Hepatic stellate cell (primary cell): ENCODE measurements around the gene ABCA7.

ENCODE experiments used
- DNase-seq: peaks from one replicate; pipeline ENCODE4 v3.0.0; 2011; ENCODE audit warnings: low spot score

ABCA7 gene

DNA sequence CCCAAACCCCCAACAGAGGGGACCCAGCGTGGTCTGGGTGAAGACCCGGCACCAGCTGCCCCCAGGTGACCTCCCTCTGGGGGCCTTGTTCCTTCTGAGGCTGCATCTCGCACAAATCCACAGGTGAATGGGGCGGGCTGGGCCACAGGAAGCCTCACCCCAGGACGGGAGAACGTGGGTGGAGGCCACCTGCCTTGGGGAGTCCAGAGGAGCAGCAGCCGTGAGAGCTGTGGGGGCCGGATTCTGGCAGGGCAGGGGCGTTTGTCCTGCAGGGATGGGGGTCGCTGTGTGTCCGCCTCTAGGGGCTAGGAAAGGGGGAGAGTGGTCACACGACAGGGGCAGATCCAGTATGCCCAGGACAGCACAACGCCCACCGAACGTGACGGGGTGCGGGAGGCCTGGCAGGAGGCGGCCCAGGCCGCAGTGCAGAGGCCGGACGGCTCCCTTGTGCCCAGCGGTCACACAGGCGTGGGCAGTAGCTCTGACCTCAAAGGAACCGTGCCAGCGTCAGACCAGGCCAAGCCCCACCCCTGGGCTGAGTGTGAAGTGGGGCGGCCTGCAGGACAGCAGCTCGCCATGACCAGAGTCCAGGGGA is 48.6 kb downstream of the ABCA7 start:
- DNase-seq, result no peak

DNA sequence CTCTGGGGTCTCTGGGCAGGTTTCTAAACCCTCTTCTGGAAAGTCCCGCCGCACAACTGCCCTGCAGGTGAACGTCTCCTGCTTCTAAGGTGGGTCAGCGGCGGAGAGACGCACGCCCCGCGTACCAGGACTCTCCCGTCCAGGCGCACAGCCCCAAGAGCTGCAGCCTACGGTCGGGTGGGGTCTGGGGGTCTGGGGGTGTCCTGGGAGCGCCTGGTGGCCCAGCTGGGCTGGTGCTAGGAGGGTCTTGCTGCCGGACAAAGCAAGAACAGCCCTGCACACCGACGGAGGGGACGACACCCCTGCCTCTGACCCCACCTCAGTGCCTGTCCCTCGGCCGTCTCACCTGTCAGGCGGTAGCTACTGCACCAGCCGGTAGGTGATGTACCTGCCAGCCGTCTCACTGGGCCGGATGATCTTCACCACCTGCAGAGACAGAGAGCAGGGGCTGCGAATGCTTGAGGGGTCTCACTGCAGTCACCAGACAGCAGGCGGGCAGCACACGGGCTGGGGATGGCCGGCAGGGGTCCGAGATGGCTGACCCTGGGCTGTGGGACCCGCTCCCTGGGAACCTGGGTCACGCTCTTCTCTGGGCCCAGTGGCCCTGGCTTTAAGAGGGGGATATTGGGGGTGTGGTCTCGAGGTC is 49.3 kb downstream of the ABCA7 start:
- no peak for DNase-seq

GRCh38 chr19:1089891-1090290 is 50.0 kb downstream of the ABCA7 start:
- no peak for DNase-seq

DNA sequence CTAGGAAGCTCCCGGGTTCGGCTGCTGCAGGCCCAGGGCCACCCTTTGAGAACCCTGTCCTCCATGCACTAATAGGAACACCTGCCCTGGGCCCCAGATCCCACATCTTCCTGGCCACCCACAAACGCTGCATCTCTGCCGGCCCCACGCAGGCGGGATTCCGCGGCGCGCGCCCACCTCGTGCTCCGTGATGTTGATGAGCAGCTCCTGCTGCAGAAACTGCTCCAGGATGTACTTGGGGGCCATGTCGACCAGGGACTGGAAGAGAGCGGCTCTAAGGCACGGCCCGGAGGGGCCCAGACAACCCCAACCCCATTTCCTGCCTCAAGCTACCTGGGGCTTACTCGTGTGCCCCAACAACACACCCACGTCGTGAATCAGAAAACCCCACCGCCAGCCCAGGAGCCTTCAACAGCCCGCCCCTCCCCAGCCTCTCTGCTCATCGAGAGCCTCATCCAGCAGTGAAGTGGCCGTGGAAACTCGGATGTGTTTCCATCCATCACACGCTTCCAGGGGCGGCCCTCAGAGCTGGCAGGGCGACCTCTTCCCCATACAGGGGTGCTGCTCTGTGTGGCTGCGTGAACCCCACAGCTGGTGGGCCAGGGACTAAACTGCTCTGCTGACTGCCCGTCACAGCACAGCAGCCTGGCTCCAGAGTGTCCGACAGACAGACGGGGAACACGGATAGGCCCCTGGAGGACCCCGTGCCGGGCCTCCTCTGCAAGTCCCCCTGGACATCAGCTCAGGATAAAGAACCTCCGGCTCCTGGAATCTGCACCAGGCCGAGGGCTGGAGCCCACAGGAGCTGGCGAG is 51.0 kb downstream of the ABCA7 start:
- no peak for DNase-seq

GRCh38 chr19:1091544-1092175 is 51.8 kb downstream of the ABCA7 start:
- DNase-seq, result no peak

- DNase-seq, result no peak
Observed at GRCh38 chr19:1093330-1093729, 53.4 kb downstream of the ABCA7 start.

DNA sequence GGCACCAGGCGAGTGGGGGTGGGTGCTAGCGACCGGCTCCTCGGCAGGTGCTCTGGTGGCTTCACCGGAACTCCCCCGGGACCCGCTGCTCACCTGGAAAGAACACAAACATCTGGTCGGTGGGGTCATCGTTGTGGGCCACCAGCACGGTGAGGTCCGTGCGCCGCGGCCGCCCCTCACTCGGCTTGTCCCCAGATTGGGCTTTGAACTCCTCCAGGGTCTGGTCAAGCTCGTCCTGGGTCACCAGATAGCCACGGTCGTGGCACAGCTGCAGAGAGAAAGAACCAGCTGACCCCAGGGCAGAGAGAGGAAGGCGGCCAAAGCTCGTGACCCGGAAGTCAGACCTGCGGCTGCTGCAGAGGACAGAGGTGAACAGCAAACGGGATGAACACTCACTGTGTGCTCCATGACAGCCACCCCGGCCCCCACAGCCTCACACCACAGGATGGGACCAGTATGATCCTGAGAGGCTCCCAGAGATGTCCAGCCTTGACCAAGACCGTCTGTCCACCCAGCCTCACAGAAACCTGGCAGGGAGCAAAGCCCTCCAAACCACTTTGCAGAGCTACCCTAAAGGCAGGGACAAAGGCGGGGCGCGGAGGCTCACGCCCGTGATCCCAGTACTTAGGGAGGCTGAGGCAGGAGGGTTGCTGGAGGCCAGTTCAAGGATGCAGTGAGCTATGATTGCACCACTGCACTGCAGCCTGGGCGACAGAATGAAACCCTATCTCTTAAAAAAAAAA is 54.1 kb downstream of the ABCA7 start:
- DNase-seq, result no peak

DNA sequence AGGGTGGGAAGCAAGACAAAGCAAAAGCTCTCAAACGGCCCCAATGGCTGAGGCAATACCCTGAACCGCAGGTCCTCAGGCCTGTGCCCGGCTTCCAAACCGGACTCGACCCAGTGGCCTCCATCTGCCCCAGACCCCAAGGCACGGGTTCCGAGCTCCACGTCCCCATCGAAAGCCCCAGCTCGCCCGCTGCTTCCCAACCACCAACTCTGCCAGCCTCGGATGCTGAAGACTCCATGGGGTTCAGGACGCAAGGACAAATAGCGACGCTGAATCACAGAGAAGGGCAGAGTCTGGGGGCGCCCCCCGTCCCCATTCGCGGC is 54.7 kb downstream of the ABCA7 start:
- DNase-seq, result no peak

DNA sequence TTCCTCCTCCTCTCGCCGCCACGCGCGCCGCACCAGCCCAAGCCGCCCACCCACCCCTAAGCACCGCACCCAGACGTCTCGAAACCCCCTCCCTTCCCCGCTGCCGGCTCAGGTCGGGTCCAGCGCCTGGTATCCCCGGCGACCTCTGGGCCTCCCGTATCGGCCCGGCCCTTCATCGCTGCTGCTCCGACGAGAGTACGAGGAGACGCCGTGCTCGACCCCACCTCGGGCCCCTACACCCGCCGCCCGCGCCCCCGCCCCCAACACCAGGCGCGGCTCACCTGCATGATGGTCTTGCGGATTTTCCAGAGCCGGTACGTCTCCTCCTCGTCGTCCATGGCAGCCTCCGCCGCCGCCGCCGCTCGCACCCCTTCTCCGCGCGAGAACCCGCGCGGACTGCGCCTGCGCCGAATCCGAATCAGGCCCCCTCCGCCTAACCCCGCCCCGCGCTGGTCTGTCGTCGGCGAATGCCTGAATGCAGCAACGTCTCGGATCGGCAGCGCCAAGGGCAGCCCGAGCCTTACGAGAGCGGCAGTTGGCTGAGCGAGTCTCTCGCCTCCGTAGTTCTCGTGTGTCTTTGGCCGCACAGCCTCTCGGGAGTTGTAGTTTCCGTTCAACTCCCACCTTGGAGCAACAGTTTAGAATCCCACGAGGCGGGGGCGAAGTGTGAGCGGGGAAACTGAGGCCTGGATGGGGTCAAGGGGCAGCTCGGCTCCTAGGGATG is 55.2 kb downstream of the ABCA7 start, which contains the start of gene POLR2E:
TSS of gene POLR2E (minus strand) at position 398 of the 724 bp plus-strand sequence. CDS start at position 338, 60 bp downstream.
- peak; percentile 98 for DNase-seq

DNA sequence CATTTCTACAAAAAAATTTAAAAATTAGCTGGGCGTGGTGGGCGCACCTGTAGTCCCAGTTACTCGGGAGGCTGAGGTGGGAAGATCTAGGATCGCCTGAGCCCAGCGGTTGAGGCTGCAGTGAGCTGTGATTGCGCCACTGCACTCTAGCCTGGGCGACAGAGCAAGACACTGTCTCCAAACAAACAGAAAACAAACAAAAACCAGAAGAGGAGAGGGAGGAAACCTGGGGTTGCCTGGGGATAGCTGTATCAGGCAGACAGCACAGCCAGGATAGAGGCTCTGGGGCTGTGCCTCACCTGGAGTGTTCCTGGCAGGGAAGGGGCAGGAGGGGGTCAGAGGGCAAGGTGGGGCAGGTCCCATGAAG is 57.9 kb downstream of the ABCA7 start:
- DNase-seq, result no peak

DNA sequence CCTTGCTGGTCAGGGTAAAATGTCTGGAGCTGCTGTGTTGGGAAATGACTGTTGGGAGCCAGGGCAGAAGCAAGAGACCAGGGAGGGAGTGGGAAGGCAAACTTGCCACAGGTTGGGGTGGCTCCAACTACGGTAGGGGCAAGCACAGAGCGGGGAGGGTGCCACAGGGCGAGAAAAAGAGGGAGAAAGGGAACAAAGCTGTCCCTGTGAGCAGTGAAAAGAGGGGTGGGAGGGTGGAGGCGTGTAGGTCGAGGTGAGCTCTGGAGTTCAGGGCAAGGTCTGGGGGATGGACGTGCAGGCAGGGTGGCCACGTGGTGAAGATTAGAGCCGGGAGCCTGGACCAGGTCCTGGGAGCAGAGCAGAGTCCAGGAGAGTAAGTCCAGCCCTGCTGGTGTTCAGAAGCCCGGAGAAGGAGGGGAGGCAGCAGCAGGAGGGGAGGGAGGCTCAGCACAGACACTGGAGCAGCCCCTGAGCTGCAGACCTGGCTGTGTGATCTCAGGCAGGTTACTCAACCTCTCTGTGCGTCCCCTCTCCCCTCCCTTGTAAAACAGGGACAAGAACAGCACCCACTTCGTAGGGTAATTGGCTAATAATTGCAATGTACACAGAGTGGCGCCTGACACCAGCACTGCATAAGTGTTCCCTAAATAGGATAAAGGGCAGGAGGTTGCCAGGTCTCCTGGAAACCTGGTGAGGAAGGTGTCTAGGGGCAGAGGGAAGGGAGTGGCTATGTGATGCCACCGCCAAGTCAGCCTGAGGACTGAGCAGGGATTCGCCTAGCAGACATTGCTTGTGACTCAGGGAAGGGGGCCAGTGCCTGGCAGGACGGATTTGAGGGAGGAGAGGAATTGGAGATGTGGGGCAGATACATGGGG is 58.5 kb downstream of the ABCA7 start:
- DNase-seq, result no peak

DNA sequence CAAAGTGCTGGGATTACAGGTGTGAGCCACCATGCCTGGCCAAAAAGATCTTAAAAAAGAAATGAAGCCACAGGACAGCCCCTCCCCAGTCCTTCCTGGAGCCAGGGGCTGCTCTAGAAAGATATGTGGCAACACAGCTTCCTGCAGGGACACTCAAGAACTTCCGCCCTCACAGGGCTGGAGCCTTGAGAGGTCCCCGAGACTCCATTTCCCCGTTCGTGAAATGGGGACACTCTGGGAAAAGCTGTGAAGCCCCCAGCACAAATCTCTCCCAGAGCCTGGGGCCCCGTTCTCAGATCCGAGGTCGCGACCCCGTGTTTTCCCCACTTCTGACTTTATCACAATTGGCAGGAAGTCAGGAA is 61.4 kb downstream of the ABCA7 start:
- no peak for DNase-seq

- peak; percentile 85 for DNase-seq
Observed at GRCh38 chr19:1102407-1103131, 62.7 kb downstream of the ABCA7 start.

DNA sequence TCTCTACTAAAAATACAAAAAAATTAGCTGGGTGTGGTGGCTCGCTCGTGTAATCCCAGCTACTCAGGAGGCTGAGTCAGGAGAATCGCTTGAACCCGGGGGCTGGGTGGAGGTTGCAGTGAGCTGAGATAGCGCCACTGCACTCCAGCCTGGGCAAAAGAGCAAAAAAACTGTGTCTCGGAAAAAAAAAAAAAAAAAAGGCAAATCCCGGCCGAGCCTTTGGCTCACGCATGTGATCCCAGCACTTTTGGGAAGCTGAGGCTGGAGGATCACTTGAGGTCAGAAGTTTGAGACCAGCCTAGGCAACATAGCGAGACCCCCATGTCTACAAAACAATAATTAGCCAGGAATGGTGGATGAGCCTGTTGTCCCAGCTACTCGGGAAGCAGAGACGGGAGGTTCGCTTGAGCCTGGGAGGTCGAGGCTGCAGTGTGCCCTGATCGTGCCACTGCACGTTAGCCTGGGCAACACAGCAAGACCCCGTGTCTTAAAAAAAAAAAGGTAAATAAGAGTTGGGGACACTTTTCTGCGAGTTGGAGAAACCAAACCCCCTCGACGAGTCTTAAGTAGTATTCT is 63.3 kb downstream of the ABCA7 start:
- no peak for DNase-seq

DNA sequence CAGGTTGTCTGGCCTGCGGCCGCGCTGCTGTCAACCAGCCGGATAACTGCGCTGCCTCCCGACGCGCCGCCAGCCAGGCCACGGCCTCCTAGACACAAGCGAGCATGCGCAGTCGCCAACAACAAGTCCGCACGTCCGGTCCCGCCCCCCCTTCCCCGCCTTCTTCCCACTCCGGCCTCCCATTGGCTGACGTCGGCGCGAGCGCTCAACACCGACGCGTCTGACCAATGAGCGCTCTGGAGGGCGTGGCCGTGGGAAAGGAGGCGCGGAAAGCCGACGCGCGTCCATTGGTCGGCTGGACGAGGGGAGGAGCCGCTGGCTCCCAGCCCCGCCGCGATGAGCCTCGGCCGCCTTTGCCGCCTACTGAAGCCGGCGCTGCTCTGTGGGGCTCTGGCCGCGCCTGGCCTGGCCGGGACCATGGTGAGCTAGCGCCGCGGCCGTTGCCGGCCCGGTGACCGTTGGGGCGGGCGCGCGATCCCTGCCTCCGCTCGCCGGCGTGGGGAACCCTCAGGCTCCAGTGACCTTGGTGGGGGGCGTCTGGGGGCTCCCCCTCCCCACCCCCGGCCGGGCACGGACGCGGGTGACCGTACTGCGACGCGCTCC is 63.9 kb downstream of the ABCA7 start, which contains the start of gene GPX4:
TSS of gene GPX4 (plus strand) at position 287 of the 603 bp plus-strand sequence. CDS start at position 337, 50 bp downstream.
- peak; percentile 99 for DNase-seq

DNA sequence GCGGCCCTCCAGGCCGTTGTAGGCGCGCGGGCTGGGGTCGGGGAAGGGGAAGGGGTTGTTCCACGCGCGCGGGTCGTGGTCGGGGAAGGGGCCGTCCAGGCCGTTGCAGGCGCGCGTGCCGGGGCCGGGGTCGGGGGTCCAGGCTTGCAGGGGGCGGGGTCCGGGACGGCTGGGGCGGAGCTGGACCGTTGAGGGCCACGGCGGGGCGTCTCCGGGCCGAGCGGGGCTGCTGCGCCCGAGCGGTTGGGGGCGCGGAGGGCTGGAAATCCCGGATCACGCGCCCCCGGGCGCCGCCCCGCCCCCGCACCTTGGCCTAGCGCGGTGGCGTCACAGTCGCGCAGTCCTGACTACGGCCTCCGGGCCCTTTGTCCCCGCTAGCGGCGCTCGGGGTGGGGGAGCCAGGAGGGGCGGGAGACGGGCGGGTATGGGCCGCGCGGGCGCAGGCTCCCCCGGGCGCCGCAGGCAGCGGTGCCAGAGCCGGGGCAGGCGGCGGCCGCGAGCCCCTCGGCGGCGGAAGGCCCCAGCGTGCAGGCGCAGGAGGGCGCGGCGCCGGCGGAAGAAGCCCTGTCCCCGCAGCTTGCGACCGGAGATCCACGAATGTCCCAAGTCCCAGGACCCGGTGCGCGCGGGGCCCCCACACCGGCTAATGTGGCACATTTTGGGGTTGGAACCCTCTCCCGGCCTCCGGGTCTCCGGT is 64.6 kb downstream of the ABCA7 start:
- peak; percentile 75 for DNase-seq

- DNase-seq, result peak; percentile 59
Observed at GRCh38 chr19:1105008-1105872, 65.3 kb downstream of the ABCA7 start.
